Stimulated activated CD8-positive, alpha-beta memory T cell treated with anti-CD3 and anti-CD28 coated beads, Interleukin-15, amount 100 ng/mL, for 24 hours (primary cell): ENCODE measurements around the gene NAT14.
"Not testable (repeated sequence)": the region's sequence is repeated elsewhere in the genome, so short reads cannot be mapped to it uniquely, and the experiment has no call there.

Source experiments
- DNase-seq: peaks from one replicate; pipeline ENCODE4 v3.0.0-alpha.2; 2020; ENCODE audit warnings: low read depth

NAT14 gene

GRCh38 chr19:55486971-55487923, 2.3 kb downstream of the NAT14 start:
- DNase-seq: no peak

DNA sequence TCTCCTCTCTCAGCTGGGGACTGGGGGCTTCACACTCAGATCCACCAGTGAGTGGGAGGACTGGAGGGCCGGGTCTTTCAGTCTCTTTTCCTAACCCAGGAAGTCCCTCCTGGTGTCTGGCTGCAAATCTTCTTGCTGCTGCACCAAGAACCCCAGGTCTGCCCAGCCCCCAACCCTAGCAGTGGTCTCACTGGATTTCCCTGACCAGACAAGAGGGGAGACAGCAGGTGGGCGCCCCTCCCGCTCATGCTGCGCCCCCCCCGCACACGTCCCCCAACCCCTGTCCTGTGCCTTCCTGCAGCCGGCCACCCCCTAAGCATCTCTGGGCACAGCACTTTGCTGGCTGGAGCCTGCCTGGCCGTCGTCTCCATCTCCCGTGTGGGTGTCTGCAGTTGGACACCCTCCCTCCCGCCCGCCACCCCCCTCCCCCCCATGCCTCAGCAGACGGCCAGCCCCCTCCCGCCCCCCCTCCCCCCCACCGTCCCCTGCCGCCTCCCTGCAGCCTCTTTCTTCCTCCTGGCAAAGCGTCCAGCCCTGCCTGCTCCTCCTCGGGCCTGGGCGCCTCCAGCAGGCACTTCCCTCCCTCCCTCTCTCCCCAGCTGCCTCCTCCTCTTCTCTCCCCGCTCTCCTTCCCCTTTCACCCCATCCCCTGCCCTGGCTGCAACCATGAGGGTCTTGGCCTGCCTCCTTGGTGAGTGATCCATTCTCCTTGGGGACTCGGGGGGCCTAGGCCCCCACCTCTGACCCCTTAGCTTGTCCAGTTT, 3.1 kb downstream of the NAT14 start, which contains the start of gene SSC5D:
SSC5D (plus strand) TSS at position 513 of the 764 bp plus-strand sequence; CDS start at position 667, 154 bp downstream.
- DNase-seq: no peak

GRCh38 chr19:55488986-55489710, 4.2 kb downstream of the NAT14 start:
- DNase-seq: no peak

DNA sequence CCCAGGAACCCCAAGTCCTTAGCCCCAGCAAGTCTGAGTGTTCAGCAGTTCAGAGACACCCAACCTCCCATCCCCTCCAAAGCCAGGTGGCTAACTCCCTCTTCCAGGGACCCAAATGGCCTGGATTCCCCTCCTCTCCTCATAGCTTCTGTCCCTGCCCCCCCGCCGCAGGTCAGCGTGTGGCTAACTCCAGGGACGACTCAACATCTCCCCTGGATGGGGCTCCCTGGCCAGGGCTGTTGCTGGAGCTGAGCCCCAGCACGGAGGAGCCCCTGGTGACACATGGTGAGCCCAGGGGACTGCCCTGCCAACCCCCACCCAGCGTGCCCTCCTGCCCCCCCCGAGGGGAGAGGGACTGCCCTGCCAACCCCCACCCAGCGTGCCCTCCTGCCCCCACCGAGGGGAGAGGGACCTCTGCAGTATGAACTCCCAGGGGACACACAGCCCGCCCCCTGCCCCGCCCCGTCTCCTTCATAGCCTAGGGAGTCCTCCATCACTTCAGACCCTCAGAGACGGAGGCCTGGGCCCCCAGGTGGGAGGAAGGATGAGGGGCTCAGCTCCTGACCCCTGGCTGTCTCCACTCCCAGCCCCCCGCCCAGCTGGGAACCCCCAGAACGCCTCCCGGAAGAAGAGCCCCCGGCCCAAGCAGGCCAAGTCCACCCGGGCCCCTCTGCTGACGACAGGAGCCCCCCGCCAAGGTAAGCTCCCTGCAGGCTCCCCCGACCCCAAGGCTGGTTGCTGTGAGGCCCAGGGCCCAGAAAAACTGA, 4.9 kb downstream of the NAT14 start:
- no peak for DNase-seq

DNA sequence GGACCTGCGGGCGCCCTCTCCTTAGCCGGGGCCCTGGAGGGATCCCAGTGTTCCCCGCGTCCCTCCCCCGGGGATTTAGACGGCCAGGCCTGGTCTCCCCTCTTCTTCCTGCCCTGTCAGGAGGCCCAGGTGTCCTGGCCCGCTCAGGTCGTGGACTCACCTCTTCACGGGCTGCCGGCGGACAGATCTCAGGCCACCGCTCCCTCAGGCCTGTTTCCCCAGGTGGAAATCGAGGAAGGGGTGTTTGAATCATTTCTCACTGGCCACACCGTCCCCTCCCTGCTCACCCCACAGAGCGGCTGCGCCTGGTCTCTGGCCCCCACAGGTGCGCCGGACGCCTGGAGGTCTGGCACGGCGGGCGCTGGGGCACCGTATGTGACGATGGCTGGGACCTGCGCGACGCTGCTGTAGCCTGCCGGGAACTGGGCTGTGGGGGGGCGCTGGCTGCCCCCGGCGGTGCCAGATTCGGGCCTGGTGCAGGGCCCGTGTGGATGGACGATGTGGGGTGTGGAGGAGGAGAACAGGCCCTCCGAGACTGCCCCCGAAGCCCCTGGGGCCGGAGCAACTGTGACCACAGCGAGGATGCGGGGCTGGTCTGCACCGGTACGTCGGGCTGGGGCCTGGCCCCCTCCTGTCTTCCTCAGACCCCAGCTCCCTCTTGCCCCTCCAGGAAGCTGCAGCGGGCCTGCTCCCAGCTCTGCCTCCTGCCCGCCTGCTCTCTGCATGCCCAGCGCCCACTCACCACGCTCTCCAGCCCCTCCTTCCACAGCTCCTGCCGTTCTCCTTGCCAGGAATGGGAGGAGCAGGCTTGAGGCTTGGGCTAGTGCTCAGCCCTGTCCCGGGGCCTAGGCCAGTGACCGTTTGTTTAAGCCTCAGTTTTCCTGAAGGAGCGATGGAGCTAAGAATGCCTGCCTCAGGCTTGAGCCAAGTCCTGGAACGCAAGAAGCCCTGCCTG, 5.8 kb downstream of the NAT14 start:
- DNase-seq: no peak

GRCh38 chr19:55491546-55492360, 6.8 kb downstream of the NAT14 start:
- DNase-seq: no peak

DNA sequence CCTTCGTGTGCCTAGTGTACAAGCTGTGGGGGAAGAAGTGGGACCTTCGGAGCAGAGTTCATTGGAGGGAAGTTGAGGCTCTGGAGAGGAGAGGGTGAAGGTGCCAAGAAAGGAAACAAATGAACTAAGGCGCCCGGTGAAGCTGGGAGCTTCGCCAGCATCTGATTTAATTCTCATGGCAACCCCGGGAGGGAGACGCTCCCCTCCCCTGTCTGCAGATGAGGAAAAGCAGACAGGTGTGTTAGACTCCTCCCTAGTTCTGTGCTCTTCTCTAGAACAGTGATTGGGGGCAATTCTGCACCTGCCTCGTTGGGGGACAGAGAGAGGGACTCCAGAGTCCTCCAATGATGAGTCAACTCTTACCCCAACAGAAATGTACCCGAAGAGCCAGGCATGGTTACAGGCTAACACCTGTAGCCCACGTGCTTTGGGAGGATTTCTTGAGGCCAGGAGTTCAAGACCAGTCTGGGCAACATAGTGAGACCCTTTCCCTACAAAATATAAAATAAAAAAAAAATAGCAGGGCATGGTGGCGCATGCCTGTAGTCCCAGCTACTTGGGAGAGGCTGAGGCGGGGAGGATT, 7.5 kb downstream of the NAT14 start:
- DNase-seq: no peak

DNA sequence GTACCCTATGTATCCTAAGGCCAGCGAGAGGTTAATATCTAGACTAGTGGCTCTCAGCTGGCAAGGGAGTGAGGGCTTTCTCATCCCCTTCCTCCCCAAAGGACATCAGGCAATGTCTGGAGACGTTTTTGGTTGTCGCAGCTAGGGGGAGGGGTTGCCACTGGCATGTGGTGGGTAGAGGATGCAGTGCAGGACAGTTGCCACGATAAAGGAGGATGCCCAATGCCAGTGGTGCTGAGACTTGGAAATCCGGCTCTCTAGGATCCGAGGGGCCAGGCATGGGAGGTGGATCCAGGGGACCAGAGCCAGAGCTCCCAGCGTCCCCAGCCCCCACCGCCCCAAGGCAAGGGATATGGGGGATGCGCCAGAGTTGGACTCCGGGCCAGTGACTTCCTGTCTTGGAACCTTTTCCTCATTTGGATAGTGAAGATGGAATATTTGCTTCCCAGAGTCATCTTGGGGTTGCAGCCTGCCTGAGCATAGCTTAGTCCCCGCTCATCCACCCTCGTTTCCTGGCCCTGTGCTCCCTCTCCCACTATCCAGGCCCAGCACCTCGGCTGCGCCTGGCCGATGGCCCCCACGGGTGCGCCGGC, 8.2 kb downstream of the NAT14 start:
- DNase-seq: no peak

DNA sequence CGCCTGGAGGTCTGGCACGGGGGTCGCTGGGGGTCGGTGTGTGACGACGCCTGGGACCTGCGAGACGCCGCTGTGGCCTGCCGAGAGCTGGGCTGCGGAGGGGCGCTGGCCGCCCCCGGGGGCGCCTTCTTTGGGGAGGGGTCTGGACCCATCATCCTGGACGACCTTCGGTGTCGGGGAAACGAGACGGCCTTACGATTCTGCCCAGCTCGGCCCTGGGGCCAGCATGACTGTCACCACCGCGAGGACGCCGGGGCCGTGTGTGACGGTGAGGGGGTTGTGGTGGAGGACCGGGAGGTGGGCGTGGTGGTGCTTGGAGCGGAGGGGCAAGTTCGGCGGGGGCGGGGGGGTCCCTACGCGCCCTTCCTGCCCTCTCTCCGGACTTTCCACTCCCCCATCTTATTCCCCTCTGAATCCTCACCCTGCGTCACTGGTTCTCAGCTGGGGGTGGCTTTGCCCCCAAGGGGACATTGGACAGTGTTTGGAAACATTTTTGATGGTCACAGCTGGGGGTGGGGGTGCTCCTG, 8.7 kb downstream of the NAT14 start:
- DNase-seq: no peak

GRCh38 chr19:55494172-55494761, 9.3 kb downstream of the NAT14 start:
- no peak for DNase-seq

DNA sequence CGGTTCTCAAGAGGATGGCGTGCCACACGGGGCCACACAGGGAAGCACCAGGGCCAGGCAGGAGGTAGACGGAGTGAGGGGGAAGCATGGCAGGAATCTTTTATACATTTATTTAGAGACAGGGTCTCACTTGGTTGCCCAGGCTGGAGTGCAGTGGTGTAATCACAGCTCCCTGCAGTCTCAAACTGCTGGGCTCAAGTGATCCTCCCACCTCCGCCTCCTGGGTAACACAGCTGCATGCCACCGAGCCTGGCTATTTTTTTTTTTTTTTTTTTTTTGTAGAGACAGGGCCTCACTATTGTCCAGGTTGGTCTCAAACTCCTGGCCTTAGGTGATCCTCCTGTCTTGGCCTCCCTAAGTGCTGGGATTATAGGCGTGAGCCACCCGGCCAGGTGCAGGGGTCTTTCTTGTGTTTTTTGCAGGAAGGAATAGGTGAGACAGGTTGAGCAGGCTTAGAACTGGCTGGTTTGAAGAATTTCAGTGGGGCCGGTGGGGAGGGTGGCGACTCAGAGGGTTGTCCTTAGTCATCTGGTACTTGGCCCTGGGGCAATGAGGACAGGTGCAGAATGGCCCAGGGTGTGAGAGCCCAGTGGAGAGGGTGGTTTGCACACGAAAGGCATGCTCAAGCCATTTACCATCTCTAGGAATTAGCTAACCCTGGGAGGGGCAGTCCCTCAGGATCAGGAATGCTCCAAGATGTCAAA, 10.8 kb downstream of the NAT14 start:
- DNase-seq: no peak

GRCh38 chr19:55496820-55497219, 11.8 kb downstream of the NAT14 start:
- not testable (repeated sequence) for DNase-seq

- DNase-seq: no peak
Observed at GRCh38 chr19:55497763-55498162, 12.8 kb downstream of the NAT14 start.

DNA sequence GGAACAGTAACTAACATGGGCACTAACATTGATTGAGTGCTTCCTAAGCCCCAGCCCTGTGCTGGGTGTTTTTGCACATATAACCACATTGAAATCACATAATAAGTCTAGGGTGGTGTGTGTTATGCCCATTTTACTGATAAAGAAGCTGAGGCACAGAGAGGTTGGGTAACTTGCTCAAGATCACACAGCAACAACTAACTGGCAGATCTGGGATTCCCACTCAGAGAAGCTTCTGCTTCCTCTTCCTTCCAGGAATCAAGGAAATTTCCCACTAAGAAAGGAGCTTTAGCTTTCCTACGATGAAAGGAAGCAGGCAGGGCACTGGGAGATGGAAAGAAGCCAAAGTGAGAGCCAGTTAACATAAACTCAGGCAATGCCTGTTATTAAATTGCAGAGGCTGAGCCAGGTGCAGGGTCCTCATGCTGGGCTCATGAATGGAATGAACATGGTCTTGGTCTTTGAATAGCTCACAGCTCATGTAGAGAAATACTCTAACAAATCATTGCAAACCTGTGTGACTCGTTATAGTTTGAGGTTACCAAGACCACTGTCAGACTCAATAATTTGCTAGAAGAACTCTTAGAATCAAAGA, 13.4 kb downstream of the NAT14 start:
- no peak for DNase-seq

DNA sequence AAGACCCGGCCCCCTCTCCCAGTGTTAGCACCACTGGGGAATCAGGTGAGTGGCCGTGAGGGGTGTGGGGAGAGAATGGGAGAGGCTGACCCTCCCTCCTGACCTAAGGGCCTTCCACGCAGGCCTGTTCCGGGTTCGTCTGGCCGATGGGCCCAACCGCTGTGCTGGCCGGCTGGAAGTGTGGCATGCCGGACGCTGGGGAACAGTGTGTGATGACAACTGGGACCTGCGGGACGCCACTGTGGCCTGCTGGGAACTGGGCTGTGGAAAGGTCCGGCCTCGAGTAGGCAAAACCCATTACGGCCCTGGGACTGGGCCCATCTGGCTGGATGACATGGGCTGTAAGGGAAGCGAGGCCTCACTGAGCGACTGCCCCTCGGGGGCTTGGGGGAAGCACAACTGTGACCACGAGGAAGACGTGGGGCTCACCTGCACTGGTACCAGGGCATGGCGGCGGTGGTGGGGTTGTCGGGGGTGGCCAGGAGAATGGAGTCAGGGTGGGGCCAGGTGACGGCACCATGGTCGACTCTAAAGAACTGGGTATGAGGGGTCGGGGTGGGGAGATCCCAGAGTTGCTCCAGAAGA, 15.5 kb downstream of the NAT14 start:
- no peak for DNase-seq

DNA sequence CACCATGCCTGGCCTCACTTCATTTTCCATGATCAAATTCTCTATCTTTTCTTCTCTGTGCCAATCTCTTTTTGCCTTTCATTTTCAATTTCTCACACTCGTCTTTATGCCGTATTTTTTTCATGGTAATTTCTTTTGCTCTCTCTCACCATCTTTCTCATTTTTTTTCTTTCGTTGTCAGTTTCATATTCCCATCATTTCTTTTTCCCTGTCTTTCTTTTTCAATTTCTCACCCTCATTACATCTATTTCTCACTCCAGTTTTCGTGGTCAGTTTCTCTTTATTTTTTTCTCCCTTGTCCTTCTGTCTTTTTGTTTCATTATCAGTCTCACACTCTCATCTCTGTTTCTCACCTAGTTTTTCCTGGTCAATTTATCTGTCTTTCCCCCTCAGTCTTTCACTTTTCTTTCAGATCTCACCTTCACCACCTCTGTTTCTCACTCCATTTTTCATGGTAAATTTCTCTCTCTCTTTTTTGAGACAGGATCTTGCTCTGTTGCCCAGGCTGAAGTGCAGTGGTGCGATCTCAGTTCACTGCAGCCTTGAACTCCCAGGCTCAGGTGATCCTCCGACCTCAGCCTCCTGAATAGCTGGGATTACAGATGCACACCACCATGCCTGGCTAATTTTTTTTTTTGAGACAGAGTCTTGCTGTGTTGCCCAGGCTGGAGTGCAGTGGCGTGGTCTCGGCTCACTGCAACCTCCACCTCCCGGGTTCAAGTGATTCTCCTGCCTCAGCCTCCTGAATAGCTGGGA, 17.4 kb downstream of the NAT14 start:
- DNase-seq: no peak
